A673 (cell line): ENCODE data around the gene TLX1. TPM values are rescaled to one million over a fixed set of nuclear protein-coding genes. Genes with fewer than 3 reads are reported as not detected.

Source experiments
- BruUV-seq: library from RNA; stranded (reverse); fragments of 400-500 nt; replicated peaks from 2 replicates; lab custom pipeline; 2021; lab: Mats Ljungman, UMichigan
- CTCF ChIA-PET: fragments of 300-600 bp; sonication (Branson Sonifier 250); formaldehyde crosslinking; loops from one replicate; lab custom pipeline; 2022; ENCODE audit warnings: antibody characterized with exemption; lab: Charles Lee
- POLR2A ChIA-PET: fragments of 300-600 bp; sonication (Branson Sonifier 250); formaldehyde crosslinking; loops from one replicate; lab custom pipeline; 2022; ENCODE audit warnings: antibody characterized with exemption; ENCODE audit not compliant: low non-redundant PET; lab: Charles Lee
- DNase-seq: peaks from one replicate; pipeline ENCODE4 v3.0.0-alpha.2; 2015; ENCODE audit warnings: low spot score
- H3K27ac ChIP-seq: fragments of 200-600 bp; sonication (generic); 2 replicates; pipeline ENCODE4 v1.5.1; 2016; ENCODE audit warnings: mixed run types, low read depth, mild to moderate bottlenecking, mixed read lengths, antibody characterized with exemption, low read length; ENCODE audit not compliant: poor library complexity, severe bottlenecking
- H3K27me3 ChIP-seq: fragments of 200-600 bp; sonication (generic); replicated peaks from 2 replicates; pipeline ENCODE4 v1.6.1; 2017; ENCODE audit warnings: mixed run types, low read depth, mild to moderate bottlenecking, mixed read lengths, antibody characterized with exemption, low read length; ENCODE audit not compliant: insufficient read depth, poor library complexity
- H3K36me3 ChIP-seq: fragments of 200-600 bp; sonication (generic); 2 replicates; pipeline ENCODE4 v1.6.1; 2016; ENCODE audit warnings: mixed run types, mild to moderate bottlenecking, mixed read lengths, antibody characterized with exemption, low read length; ENCODE audit not compliant: insufficient read depth, poor library complexity, severe bottlenecking
- H3K4me1 ChIP-seq: fragments of 200-600 bp; sonication (generic); 2 replicates; pipeline ENCODE4 v1.6.1; 2017; ENCODE audit warnings: mixed run types, mild to moderate bottlenecking, mixed read lengths, antibody characterized with exemption, low read length; ENCODE audit not compliant: insufficient read depth, poor library complexity, severe bottlenecking
- H3K4me3 ChIP-seq: fragments of 200-600 bp; sonication (generic); 2 replicates; pipeline ENCODE4 v1.5.1; 2016; ENCODE audit warnings: low read depth, mixed run types, mild to moderate bottlenecking, mixed read lengths, low read length; ENCODE audit not compliant: poor library complexity, severe bottlenecking
- H3K9me3 ChIP-seq: fragments of 200-600 bp; sonication (generic); 2 replicates; pipeline ENCODE4 v1.6.1; 2016; ENCODE audit warnings: mixed run types, low read depth, mild to moderate bottlenecking, mixed read lengths, antibody characterized with exemption, low read length; ENCODE audit not compliant: poor library complexity, severe bottlenecking
- EZH2 ChIP-seq: fragments of 200-600 bp; sonication (generic); IDR thresholded peaks from 2 replicates; pipeline ENCODE4 v1.6.1; 2017; ENCODE audit warnings: borderline replicate concordance, low read depth, mild to moderate bottlenecking, mixed read lengths, antibody characterized with exemption, low read length; ENCODE audit not compliant: poor library complexity, severe bottlenecking
- intact Hi-C: fragments of 100-400 bp; cut with micrococcal nuclease; formaldehyde crosslinking; loops from one replicate; pipeline ENCODE4 v1.10.0; 2022; ENCODE audit not compliant: unreplicated experiment
- total RNA-seq: library from RNA; stranded (reverse); gene quantifications from 2 replicates; pipeline ENCODE4 v1.2.3, GENCODE V29; 2021
- TF ChIP-seq, protein P1 (sequence below): fragments of 300-800, 200-600 bp; sonication (generic); conservative IDR thresholded peaks from 2 replicates; pipeline ENCODE4 v1.5.1; 2017; ENCODE audit warnings: low read depth, mild to moderate bottlenecking, antibody characterized with exemption, low read length, moderate library complexity, mixed read lengths

The TLX1 gene
- total RNA-seq, 1 experiment from 2014 or later, result not detected

DNA sequence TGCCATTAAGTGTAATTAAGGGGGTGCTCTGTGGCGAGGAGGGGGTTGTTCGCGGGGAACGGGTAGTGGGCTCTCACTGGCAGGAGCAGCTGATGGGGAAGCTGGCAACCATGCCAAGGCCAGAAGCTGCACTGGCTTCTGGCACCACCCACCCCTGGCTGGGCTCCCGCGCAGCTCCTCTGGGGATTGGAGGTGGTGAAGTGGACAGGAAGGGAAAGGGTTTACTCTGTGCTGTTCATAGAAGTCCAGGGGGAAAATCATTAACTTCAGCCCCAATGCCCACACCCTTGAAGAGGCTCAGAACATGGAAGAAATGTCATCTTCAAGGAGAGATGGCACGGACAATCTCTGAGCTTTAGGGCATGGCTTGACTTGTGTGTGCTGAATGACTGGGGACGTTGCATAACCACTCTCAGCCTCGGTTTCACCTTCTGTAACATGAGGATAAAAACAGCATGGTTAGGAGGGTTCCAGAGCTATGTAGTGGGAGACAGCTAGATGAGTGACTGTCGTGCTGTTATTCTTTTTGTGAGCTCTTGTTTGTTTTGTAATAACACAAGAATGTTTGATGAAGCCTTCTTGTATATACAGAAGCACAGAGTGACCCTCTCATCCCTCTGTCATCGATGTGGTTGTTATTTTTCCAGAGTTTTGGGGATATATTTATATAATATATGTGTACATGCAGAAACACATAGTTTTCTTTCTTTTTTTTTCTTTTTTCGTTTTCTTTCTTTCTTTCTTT is 39.4 kb upstream of the TLX1 start:
- intact Hi-C loops, result no loop called here
- Histone ChIP-seq H3K27me3 (peaks cover 33% of the 10 kb centered on the region), H3K36me3 (no peaks in the 10 kb centered on the region), H3K4me1 (no peaks in the 10 kb centered on the region), H3K9me3 (no peaks in the 10 kb centered on the region), H3K4me3 (no peak overlapping the region), H3K27ac (no peak overlapping the region)
- CTCF ChIA-PET, result interaction anchor here (0.6 to 7.2 kb wide), 2 partner anchors 50 to 654 kb away, joined by 3 to 106 read pairs; no protein-coding TSS in a partner anchor
- POLR2A ChIA-PET, result no interaction called here
- BruUV-seq, result no TSS peak
- no peak for DNase-seq
- TF ChIP-seq, protein P1, sequence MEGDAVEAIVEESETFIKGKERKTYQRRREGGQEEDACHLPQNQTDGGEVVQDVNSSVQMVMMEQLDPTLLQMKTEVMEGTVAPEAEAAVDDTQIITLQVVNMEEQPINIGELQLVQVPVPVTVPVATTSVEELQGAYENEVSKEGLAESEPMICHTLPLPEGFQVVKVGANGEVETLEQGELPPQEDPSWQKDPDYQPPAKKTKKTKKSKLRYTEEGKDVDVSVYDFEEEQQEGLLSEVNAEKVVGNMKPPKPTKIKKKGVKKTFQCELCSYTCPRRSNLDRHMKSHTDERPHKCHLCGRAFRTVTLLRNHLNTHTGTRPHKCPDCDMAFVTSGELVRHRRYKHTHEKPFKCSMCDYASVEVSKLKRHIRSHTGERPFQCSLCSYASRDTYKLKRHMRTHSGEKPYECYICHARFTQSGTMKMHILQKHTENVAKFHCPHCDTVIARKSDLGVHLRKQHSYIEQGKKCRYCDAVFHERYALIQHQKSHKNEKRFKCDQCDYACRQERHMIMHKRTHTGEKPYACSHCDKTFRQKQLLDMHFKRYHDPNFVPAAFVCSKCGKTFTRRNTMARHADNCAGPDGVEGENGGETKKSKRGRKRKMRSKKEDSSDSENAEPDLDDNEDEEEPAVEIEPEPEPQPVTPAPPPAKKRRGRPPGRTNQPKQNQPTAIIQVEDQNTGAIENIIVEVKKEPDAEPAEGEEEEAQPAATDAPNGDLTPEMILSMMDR, result no peak
- TF ChIP-seq EZH2, result no peak

DNA sequence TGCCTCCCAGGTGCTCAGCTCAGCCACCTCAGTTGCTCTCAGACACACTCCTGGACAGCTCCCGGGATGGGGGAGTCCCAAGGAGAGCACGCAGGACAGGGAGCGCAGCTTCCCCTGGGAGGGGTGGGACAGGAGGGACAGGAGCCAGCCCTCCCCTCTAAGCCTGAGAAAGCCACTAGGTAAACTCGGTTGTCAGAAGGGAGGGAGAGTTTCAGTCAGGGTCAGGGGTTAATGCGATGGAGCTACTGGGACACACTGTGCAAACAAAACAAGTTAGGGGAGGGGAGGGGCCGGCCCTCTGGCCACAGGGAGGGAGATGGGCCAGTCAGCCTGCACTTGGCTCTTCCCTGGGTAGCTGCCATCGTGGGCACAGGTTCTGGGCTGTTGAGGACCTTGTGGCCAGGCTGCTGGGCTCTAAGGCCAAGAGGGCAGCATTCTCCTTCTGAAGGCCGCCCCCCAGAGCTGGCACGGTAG is 38.2 kb upstream of the TLX1 start:
- H3K4me1 ChIP-seq, result no peaks in the 10 kb centered on the region
- no TSS peak for BruUV-seq
- peaks cover 21% of the 10 kb centered on the region for H3K27me3 ChIP-seq
- H3K27ac ChIP-seq, result no peak overlapping the region
- intact Hi-C loops, result no loop called here
- TF ChIP-seq, protein P1, result no peak
- no peak for TF ChIP-seq EZH2
- no peaks in the 10 kb centered on the region for H3K36me3 ChIP-seq
- no peaks in the 10 kb centered on the region for H3K9me3 ChIP-seq
- ChIA-PET POLR2A (no interaction called here), CTCF (interaction anchor here (0.6 to 7.2 kb wide), 2 partner anchors 21 to 48 kb away, joined by 5 to 106 read pairs; no protein-coding TSS in a partner anchor)
- no peak for DNase-seq
- no peak overlapping the region for H3K4me3 ChIP-seq

DNA sequence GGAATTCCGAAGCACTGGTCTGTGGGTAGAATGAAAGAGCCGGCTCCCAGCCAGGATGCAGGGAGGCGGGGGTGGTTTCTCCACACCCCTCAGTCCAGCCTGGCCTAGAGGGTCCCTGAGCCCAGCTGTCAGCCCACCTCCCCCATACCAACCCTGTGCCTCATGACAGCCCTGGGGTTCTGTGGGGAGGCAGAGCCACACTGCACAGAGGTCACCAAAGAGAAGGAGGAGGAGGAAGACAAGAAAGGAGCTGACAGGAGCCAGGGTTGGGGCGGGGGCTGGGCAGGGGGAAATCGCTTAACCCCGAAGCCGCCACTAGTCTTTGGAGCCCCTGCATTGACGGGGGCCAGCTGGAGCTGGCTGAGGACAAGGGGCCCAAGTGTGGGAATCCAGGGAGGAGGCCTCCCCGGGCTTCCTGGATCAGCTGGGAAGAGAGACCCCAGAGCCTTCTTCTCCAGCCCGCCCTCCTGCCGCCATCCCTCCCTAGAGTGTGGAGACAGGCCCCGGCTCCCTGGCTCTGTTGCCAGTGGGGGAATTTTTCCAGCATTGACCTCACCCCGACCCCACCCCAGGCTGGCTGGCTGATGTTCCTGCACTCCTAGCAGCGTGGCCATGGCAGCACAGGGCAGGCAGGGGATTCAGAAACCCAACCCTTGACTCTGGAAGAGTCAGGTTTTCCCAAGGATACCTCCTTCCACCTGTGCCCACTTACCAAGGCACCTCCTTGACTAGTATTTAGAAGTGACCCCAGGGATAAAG is 36.8 kb upstream of the TLX1 start:
- H3K4me1 ChIP-seq, result no peaks in the 10 kb centered on the region
- DNase-seq, result no peak
- TF ChIP-seq EZH2, result no peak
- TF ChIP-seq, protein P1, result no peak
- peaks cover 13% of the 10 kb centered on the region for H3K27me3 ChIP-seq
- POLR2A ChIA-PET, result no interaction called here
- no peaks in the 10 kb centered on the region for H3K36me3 ChIP-seq
- CTCF ChIA-PET, result interaction anchor here (7.2 kb wide), 1 partner anchor 47 kb away, joined by 106 read pairs; no protein-coding TSS in a partner anchor
- no peak overlapping the region for H3K27ac ChIP-seq
- intact Hi-C loops, result no loop called here
- no peak overlapping the region for H3K4me3 ChIP-seq
- H3K9me3 ChIP-seq, result no peaks in the 10 kb centered on the region
- BruUV-seq, result no TSS peak
